ENCODE data around the gene CACTIN.

The CACTIN gene

DNA sequence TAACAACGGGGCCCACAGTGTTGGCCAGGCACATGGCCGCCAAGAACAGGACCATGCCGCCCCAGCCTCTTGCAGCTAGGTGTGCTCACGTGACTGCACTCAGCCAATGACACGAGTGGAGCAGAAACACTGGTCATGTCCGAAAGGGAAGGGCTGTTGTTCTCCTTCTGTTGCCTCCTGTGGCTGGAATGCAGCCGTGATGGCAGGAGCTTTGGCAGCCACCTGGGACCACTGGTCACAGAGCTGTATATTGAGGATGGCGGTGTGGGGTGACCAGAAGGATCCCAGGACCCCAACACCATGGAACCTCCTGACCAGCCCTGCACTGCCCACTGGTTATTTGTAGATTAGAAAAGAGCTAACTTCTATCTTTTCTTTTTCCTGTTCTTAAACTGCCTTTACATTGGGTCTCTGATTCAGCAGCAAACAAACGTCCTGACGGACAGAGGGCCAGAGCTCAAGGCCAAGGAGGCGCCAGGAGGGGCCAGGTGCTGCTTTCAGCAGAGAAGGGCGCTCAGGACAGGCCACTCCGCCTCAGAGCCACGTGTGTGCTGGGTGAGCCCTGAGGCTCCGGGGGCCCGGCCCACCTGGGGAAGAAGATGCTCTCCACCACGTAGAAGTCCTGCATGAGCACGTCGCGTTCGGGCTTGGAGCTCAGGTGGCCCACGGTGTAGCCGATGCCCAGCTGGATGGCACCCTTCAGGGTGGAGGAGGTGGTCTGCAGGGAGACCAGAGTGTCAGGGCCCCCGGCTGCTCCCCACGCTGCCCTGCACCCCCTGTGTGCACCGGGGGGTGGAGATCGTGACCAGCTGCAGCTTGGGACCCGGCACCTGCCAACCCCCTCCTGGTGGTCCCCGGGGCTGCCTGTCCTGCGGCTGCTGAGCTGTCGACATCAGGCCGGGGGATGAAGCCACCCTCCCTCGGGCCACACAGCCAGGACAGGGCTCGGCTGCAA lies 35.0 kb upstream of the CACTIN start:
- no peak overlapping the region for H3K4me3 ChIP-seq (ENCODE audit: low read depth, low read length)
- DNase-seq (ENCODE audit: low read depth), result no peak
- TF ChIP-seq, protein P1, sequence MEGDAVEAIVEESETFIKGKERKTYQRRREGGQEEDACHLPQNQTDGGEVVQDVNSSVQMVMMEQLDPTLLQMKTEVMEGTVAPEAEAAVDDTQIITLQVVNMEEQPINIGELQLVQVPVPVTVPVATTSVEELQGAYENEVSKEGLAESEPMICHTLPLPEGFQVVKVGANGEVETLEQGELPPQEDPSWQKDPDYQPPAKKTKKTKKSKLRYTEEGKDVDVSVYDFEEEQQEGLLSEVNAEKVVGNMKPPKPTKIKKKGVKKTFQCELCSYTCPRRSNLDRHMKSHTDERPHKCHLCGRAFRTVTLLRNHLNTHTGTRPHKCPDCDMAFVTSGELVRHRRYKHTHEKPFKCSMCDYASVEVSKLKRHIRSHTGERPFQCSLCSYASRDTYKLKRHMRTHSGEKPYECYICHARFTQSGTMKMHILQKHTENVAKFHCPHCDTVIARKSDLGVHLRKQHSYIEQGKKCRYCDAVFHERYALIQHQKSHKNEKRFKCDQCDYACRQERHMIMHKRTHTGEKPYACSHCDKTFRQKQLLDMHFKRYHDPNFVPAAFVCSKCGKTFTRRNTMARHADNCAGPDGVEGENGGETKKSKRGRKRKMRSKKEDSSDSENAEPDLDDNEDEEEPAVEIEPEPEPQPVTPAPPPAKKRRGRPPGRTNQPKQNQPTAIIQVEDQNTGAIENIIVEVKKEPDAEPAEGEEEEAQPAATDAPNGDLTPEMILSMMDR (IDR thresholded peaks at IDR 0.05; ENCODE audit: control insufficient read depth, extremely low read depth, insufficient read depth), result no peak

DNA sequence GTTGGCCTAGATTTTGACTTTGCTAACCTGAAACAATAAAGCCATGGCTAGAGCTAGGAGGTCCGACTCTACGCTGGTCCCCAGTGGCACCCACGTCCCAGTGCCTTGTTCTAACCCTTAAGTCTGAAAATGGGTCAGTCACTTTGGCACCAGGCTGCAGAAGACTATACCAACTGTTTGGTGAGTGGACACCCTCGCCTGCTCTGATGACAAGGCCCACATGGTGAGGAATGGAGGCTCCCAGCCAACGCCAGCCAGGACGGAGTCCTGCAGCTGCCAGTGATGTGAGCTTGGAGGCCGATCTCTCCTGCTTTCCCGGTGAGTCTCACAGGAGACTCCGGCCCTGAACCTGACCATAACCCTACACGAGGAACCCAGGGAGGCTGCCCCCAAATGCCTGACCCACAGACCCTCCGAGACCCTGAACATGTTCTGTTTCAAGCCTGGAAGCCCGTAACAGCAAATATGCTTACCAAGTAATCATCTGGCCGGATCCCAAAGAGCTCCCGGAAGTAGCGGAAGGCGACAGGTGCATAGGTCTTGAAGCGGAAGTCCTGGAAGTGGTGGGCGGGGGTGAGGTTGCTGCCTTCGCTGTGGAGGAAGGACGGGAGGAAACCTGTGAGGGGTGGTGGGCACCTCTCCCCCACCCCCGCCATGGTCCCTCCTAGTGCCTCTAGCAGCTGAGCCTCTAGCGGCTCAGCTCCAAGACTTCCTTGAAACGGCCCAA lies 34.1 kb upstream of the CACTIN start:
- TF ChIP-seq, protein P1 (IDR thresholded peaks at IDR 0.05; ENCODE audit: control insufficient read depth, extremely low read depth, insufficient read depth), result no peak
- H3K4me3 ChIP-seq (ENCODE audit: low read depth, low read length), result no peak overlapping the region
- no peak for DNase-seq (ENCODE audit: low read depth)

DNA sequence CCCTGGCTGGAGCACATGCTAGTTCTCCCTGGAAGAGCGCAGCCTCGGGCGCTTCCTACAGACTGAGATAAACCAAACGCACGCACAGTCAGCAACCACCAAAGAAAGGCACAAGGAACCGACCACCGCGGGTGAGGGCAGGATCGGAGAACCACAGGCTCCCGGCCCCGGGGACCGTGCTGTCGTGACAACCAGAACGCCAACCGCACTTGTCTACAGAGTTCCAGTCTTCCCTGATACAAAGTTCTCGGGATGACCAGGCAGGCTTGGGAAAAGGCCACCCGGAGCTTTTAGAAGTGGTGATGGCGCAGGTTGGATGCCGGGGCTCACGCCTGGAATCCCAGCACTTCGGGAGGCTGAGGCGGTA lies 33.1 kb upstream of the CACTIN start:
- DNase-seq (ENCODE audit: low read depth), result no peak
- TF ChIP-seq, protein P1 (IDR thresholded peaks at IDR 0.05; ENCODE audit: control insufficient read depth, extremely low read depth, insufficient read depth), result no peak
- H3K4me3 ChIP-seq (ENCODE audit: low read depth, low read length), result no peak overlapping the region

DNA sequence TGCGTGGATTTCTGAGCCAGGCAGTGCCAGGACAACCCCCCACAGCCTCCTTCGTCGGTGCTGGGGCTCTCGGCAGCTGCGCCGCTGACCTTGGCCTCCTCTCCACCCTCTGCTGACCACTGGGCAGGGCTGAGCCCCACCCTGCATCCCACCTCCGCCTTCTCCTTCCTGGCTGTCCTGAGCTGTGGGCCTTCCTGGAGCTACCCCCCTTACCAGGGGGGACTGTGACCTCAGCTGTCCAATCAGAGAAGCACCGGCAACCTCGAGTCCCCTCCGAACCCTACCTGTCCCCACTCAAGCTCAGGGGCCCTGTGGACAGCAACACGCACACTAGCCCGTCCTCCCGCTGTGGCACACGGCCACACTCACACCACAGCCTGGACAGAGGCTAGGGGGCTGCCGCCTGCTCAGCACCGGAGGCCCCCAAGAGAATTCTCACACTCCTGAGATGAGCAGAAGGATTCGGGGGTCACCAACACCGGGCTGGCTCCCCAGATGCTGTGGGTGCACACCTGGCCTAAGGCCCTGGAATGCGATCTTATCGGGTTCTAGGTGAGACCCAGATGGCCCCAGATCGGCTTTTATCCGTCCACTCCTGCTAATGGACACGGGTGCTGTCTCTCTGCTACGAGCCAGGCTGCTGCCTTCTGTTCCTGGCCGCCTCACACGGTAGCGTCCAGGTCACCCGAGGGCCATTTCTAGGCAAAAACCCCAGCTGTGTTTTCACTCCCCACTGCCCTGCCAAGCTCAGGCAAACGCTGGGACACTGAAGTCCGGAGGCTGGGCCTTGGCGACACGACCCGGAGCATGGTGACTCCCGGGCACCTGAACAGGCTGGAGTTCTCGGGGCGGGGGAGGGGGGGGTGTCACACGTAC lies 32.5 kb upstream of the CACTIN start:
- no peak for DNase-seq (ENCODE audit: low read depth)
- TF ChIP-seq, protein P1 (IDR thresholded peaks at IDR 0.05; ENCODE audit: control insufficient read depth, extremely low read depth, insufficient read depth), result no peak

DNA sequence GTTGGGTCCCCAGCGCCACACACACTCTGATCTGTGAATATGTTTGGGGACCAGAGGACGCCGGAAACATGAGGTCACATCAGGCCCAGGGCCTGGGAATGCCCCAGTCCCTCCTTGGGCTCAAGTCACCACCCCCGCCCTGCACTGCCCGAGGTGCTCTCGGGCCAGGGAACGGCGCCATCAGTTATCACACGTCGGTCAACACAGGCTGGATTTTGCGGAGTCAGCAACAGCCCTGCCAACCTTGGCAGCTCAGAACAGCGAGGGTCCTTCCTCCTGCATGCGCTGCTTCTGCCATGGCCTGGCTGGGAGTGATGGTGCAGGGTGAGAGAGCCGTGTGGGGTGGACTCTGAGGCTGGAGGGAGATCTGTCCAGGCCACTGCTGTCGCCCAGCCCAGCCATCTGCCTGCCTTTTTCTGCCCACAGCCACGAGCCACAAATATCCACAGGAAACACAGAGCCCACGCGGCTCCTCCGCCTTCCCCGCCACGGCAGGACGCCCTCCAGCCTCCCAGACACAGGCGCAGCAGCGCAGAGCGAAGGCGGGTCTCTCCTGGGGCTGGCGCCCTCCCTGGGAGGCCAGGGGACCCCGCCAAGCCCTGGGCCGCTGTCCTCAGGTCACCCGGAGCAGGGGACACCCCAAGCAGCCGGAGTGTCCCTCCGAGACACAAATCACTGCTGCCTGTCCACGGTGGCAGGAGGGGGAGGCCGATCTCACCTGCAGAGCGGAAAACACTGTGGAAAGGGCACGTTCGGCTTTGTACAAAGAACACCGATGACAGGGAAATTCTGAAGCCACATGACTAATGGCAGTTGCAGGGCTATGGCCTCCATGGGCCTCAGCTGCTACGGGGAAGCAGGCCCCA lies 31.6 kb upstream of the CACTIN start:
- TF ChIP-seq, protein P1 (IDR thresholded peaks at IDR 0.05; ENCODE audit: control insufficient read depth, extremely low read depth, insufficient read depth), result no peak
- peak; percentile 55 for DNase-seq (ENCODE audit: low read depth)
- no peak overlapping the region for H3K4me3 ChIP-seq (ENCODE audit: low read depth, low read length)

More for the DNA sequence above, 32.5 kb upstream of the CACTIN start:
- H3K4me3 ChIP-seq (ENCODE audit: low read depth, low read length), result no peak overlapping the region

DNA sequence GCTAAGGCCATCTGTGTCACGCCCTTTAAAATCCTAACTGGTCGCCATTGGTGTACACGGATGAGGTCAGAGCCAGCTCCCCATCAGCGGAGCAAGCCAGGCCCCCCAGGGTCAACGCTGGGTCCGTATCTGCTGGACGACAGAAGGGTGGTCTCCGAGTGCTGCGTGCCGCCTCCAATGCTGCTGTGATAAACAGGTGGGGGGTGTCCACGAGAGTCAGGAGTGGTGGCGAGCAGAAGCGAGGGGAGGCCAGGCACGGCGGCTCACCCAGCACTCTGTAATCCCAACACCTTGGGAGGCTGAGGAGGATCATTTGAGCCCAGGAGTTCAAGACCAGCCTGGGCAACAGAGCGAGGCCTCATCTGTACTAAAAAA lies 30.8 kb upstream of the CACTIN start:
- TF ChIP-seq, protein P1 (IDR thresholded peaks at IDR 0.05; ENCODE audit: control insufficient read depth, extremely low read depth, insufficient read depth), result no peak

More for the DNA sequence above, 30.8 kb upstream of the CACTIN start:
- no peak overlapping the region for H3K4me3 ChIP-seq (ENCODE audit: low read depth, low read length)
- DNase-seq (ENCODE audit: low read depth), result no peak
